Right lobe of liver (tissue), 4 donors: ENCODE measurements around the gene SLC41A3.

ENCODE experiments used
- CTCF ChIP-seq, 4 donors: fragments of 200-600 bp in 3 of 4; fragments of 450-650 bp in 1 of 4; IDR thresholded peaks; one replicate each; pipeline versions ENCODE4 v1.5.1 to v1.8.0; 2016 to 2022; ENCODE audit warnings: antibody characterized with exemption in 4 of 4, mild to moderate bottlenecking in 2 of 4
- POLR2A ChIP-seq: fragments of 450-650 bp; IDR thresholded peaks from one replicate; pipeline ENCODE4 v1.6.1; 2017; ENCODE audit warnings: antibody characterized with exemption, mild to moderate bottlenecking
- donor health status: DM: no; HTN: no; CAD: no.
- donor health status: DM: no; HTN: no; CAD: no.
- donor health status: DM: no; HTN: yes; CAD: no.

- TF ChIP-seq CTCF (IDR thresholded peaks at IDR 0.05) (no peak), POLR2A (no peak)
Observed at GRCh38 chr3:126056088-126056487, 27.8 kb downstream of the SLC41A3 start.
